Aortic smooth muscle cell (primary cell): ENCODE results near the gene SYT14. TPM values are rescaled to one million over a fixed set of nuclear protein-coding genes. Genes with fewer than 3 reads are reported as not detected.

ENCODE experiments used
- total RNA-seq: library from RNA; depleted of rRNA; stranded (reverse); fragments of >200 nt; gene quantifications from 2 replicates; pipeline ENCODE4 v1.2.3, GENCODE V29; 2014

SYT14 gene
- total RNA-seq: 0.13 and 0.44 TPM in 2 replicates

GRCh38 chr1:209937996-209938959, at the start of gene SYT14:
TSS of gene SYT14 (plus strand) at chr1:209938217. CDS start at chr1:209938265, 48 bp downstream.

Other genes starting within 250 kb of the SYT14 start
- gene HSD11B1, start 233.4 kb upstream of the SYT14 start, total RNA-seq: 6.0 and 52.4 TPM in 2 replicates
- not detected in 2 replicates for gene TRAF3IP3, start 182.2 kb upstream of the SYT14 start, total RNA-seq
- 2.9 TPM in 2 replicates for gene C1orf74, start 153.7 kb upstream of the SYT14 start, total RNA-seq
- gene IRF6, start 132.1 kb upstream of the SYT14 start, total RNA-seq: 4.4 and 15.7 TPM in 2 replicates
- 11.1 and 16.2 TPM in 2 replicates for gene UTP25, start 110.2 kb upstream of the SYT14 start, total RNA-seq